SU-DHL-6 (cell line): Measurements from ENCODE around the gene RPN1.

Experiments used
- H2AFZ ChIP-seq: fragments of 200-600 bp; sonication (generic); 2 replicates; pipeline ENCODE4 v1.6.1; 2014; ENCODE audit warnings: low read depth, mild to moderate bottlenecking, moderate library complexity, mixed read lengths, antibody characterized with exemption, low read length; ENCODE audit not compliant: severe bottlenecking
- H3F3A ChIP-seq: fragments of 200-600 bp; shearing (Covaris generic); 2 replicates; pipeline ENCODE4 v1.6.0; 2016; ENCODE audit warnings: antibody characterized with exemption, mild to moderate bottlenecking; ENCODE audit not compliant: insufficient read depth
- H3K27ac ChIP-seq: fragments of 200-600 bp; sonication (generic); 2 replicates; pipeline ENCODE4 v1.5.1; 2016; ENCODE audit warnings: low read depth, mild to moderate bottlenecking, low read length, moderate library complexity, mixed read lengths
- H3K27me3 ChIP-seq: fragments of 200-600 bp; sonication (generic), shearing (Covaris generic); 2 replicates; pipeline ENCODE4 v1.6.0; 2014; ENCODE audit warnings: mild to moderate bottlenecking, low read length
- H3K36me3 ChIP-seq: fragments of 200-600 bp; sonication (generic); 2 replicates; pipeline ENCODE4 v1.6.1; 2014; ENCODE audit warnings: mild to moderate bottlenecking, low read length, mixed read lengths
- H3K4me2 ChIP-seq: fragments of 300-600, 200-600 bp; shearing (Covaris generic), sonication (generic); 2 replicates; pipeline ENCODE4 v1.6.0; 2014; ENCODE audit warnings: low read length, low read depth, mild to moderate bottlenecking; ENCODE audit not compliant: poor library complexity, severe bottlenecking
- H3K4me3 ChIP-seq: fragments of 200-600 bp; sonication (generic); 2 replicates; pipeline ENCODE4 v1.5.1; 2014; ENCODE audit warnings: antibody characterized with exemption, low read length, mild to moderate bottlenecking, mixed read lengths; ENCODE audit not compliant: insufficient read depth, poor library complexity, severe bottlenecking
- H3K79me2 ChIP-seq: fragments of 200-600 bp; sonication (generic); 2 replicates; pipeline ENCODE4 v1.6.1; 2014; ENCODE audit warnings: mild to moderate bottlenecking, low read length, moderate library complexity; ENCODE audit not compliant: insufficient read depth
- H3K9ac ChIP-seq: fragments of 200-600 bp; sonication (generic); 2 replicates; pipeline ENCODE4 v1.7.0; 2014; ENCODE audit warnings: mild to moderate bottlenecking, low read length
- H3K9me2 ChIP-seq: fragments of 200-600 bp; sonication (generic); replicated peaks from 2 replicates; pipeline ENCODE4 v1.6.1; 2014; ENCODE audit warnings: low read length; ENCODE audit not compliant: insufficient read depth
- H3K9me3 ChIP-seq: fragments of 200-600 bp; sonication (generic); 2 replicates; pipeline ENCODE4 v1.6.1; 2014; ENCODE audit warnings: low read length, mixed read lengths; ENCODE audit not compliant: insufficient read depth
- H4K20me1 ChIP-seq: fragments of 200-600 bp; sonication (generic); 2 replicates; pipeline ENCODE4 v1.6.1; 2014; ENCODE audit warnings: low read depth, mild to moderate bottlenecking, antibody characterized with exemption, low read length, moderate library complexity, mixed read lengths
- CTCF ChIP-seq: fragments of 200-600 bp; sonication (generic); IDR thresholded peaks from one replicate; pipeline ENCODE4 v1.5.1; 2017; ENCODE audit warnings: antibody characterized with exemption, mild to moderate bottlenecking, low read length, moderate library complexity; ENCODE audit not compliant: insufficient read depth, poor library complexity, severe bottlenecking
- EZH2phosphoT487 ChIP-seq: fragments of 200-600 bp; sonication (generic), shearing (Covaris generic); conservative IDR thresholded peaks from 2 replicates; pipeline ENCODE4 v1.6.1; 2018; ENCODE audit warnings: mild to moderate bottlenecking, antibody characterized with exemption, low read length, moderate library complexity, mixed read lengths

The RPN1 gene

GRCh38 chr3:128693696-128694095, 43.1 kb upstream of the RPN1 start:
- H3K4me3 ChIP-seq = no peak overlapping the region

GRCh38 chr3:128689060-128689459, 38.4 kb upstream of the RPN1 start:
- H3K4me2 ChIP-seq = no peak overlapping the region
- no peaks in the 10 kb centered on the region for H4K20me1 ChIP-seq
- no peak overlapping the region for H3K27ac ChIP-seq
- H3K27me3 ChIP-seq = no peaks in the 10 kb centered on the region
- H3K9ac ChIP-seq = no peak overlapping the region
- H3K9me2 ChIP-seq = no peaks in the 10 kb centered on the region
- TF ChIP-seq EZH2phosphoT487 (no peak), CTCF (no peak)
- H3K79me2 ChIP-seq = no peaks in the 10 kb centered on the region
- no peak overlapping the region for H3K4me3 ChIP-seq
- H3K36me3 ChIP-seq = no peaks in the 10 kb centered on the region
- no peaks in the 10 kb centered on the region for H3K9me3 ChIP-seq
- no peak overlapping the region for H2AFZ ChIP-seq
- H3F3A ChIP-seq = no peaks in the 10 kb centered on the region

More at GRCh38 chr3:128693696-128694095, 43.1 kb upstream of the RPN1 start:
- Histone ChIP-seq H3K27ac (no peak overlapping the region), H3F3A (no peaks in the 10 kb centered on the region), H3K4me2 (no peak overlapping the region), H3K36me3 (no peaks in the 10 kb centered on the region), H3K79me2 (no peaks in the 10 kb centered on the region), H4K20me1 (no peaks in the 10 kb centered on the region), H3K9ac (no peak overlapping the region), H3K9me2 (no peaks in the 10 kb centered on the region), H3K9me3 (no peaks in the 10 kb centered on the region), H3K27me3 (no peaks in the 10 kb centered on the region), H2AFZ (no peak overlapping the region)
- no peak for TF ChIP-seq EZH2phosphoT487
- no peak for TF ChIP-seq CTCF

GRCh38 chr3:128686465-128686864, 35.8 kb upstream of the RPN1 start:
- no peak for TF ChIP-seq CTCF
- TF ChIP-seq EZH2phosphoT487 = no peak
- H3K4me2 ChIP-seq = no peak overlapping the region
- H3K27ac ChIP-seq = no peak overlapping the region
- 0 out of 2 replicates have a peak, but pooled peaks cover 5% of the 10 kb centered on the region for H3F3A ChIP-seq
- no peaks in the 10 kb centered on the region for H3K9me3 ChIP-seq
- H4K20me1 ChIP-seq = no peaks in the 10 kb centered on the region
- H3K27me3 ChIP-seq = no peaks in the 10 kb centered on the region
- no peak overlapping the region for H3K9ac ChIP-seq
- no peaks in the 10 kb centered on the region for H3K36me3 ChIP-seq
- H2AFZ ChIP-seq = no peak overlapping the region
- H3K79me2 ChIP-seq = no peaks in the 10 kb centered on the region
- no peaks in the 10 kb centered on the region for H3K9me2 ChIP-seq
- no peak overlapping the region for H3K4me3 ChIP-seq
